Neural progenitor cell (in vitro differentiated cells): ENCODE data around the gene SLC4A9. TPM values are rescaled to one million over a fixed set of nuclear protein-coding genes. Genes with fewer than 3 reads are reported as not detected.

Experiments
- DNase-seq: peaks from one replicate; pipeline ENCODE4 v3.0.0-alpha.2; 2016; ENCODE audit warnings: low spot score
- H2AFZ ChIP-seq: fragments of 200-600 bp; sonication (generic); replicated peaks from 2 replicates; pipeline ENCODE4 v1.6.1; 2016; ENCODE audit warnings: antibody characterized with exemption
- H3F3A ChIP-seq: fragments of 200-600 bp; sonication (generic); 2 replicates; pipeline ENCODE4 v1.6.1; 2016; ENCODE audit warnings: antibody characterized with exemption, low read depth
- H3K27ac ChIP-seq: fragments of 200-600 bp; sonication (generic); 2 replicates; pipeline ENCODE4 v1.5.1; 2016; ENCODE audit warnings: mild to moderate bottlenecking
- H3K27me3 ChIP-seq: fragments of 200-600 bp; sonication (generic); 2 replicates; pipeline ENCODE4 v1.6.1; 2016; ENCODE audit warnings: mild to moderate bottlenecking, moderate library complexity
- H3K36me3 ChIP-seq: fragments of 200-600 bp; sonication (generic); 2 replicates; pipeline ENCODE4 v1.5.1; 2016
- H3K4me1 ChIP-seq: fragments of 200-600 bp; sonication (generic); 2 replicates; pipeline ENCODE4 v1.6.1; 2016; ENCODE audit warnings: mixed run types
- H3K4me2 ChIP-seq: fragments of 200-600 bp; sonication (generic); 2 replicates; pipeline ENCODE4 v1.6.1; 2016
- H3K4me3 ChIP-seq: fragments of 200-600 bp; sonication (generic); 2 replicates; pipeline ENCODE4 v1.5.1; 2016
- H3K79me2 ChIP-seq: fragments of 200-600 bp; sonication (generic); 2 replicates; pipeline ENCODE4 v1.6.1; 2016; ENCODE audit warnings: low read depth
- H3K9ac ChIP-seq: fragments of 200-600 bp; sonication (generic); 2 replicates; pipeline ENCODE4 v1.6.1; 2016
- H3K9me3 ChIP-seq: fragments of 200-600 bp; sonication (generic); 2 replicates; pipeline ENCODE4 v1.5.1; 2016; ENCODE audit warnings: low read depth
- H4K20me1 ChIP-seq: fragments of 200-600 bp; sonication (generic); 2 replicates; pipeline ENCODE4 v1.6.1; 2016; ENCODE audit warnings: low read depth
- H3K27ac Mint-ChIP-seq: 3 replicates; pipeline ENCODE4 v1.8.0; 2021; ENCODE audit warnings: mixed read lengths
- H3K27me3 Mint-ChIP-seq: 2 replicates; pipeline ENCODE4 v1.8.0; 2022; ENCODE audit warnings: low read depth, mild to moderate bottlenecking, inconsistent platforms, moderate library complexity, mixed read lengths; ENCODE audit not compliant: insufficient read depth
- H3K36me3 Mint-ChIP-seq: 3 replicates; pipeline ENCODE4 v1.8.0; 2021; ENCODE audit warnings: mixed read lengths
- H3K4me1 Mint-ChIP-seq: 3 replicates; pipeline ENCODE4 v1.8.0; 2021; ENCODE audit warnings: mixed read lengths
- H3K4me3 Mint-ChIP-seq: 3 replicates; pipeline ENCODE4 v1.8.0; 2021; ENCODE audit warnings: mild to moderate bottlenecking, moderate library complexity, mixed read lengths
- H3K9me3 Mint-ChIP-seq: 3 replicates; pipeline ENCODE4 v1.8.0; 2020; ENCODE audit warnings: mixed read lengths
- CTCF ChIP-seq: fragments of 200-600 bp; sonication (generic); IDR thresholded peaks from 2 replicates; pipeline ENCODE4 v1.5.1; 2017; ENCODE audit warnings: antibody characterized with exemption, mild to moderate bottlenecking
- EZH2 ChIP-seq: fragments of 200-600 bp; sonication (generic); IDR thresholded peaks from 2 replicates; pipeline ENCODE4 v1.6.1; 2017; ENCODE audit warnings: antibody characterized with exemption, mild to moderate bottlenecking, moderate library complexity
- EZH2phosphoT487 ChIP-seq: fragments of 200-600 bp; sonication (generic); IDR thresholded peaks from 2 replicates; pipeline ENCODE4 v1.6.1; 2017; ENCODE audit warnings: antibody characterized with exemption
- total RNA-seq: library from RNA; depleted of rRNA; stranded (reverse); fragments of >200 nt; gene quantifications from 2 replicates; pipeline ENCODE4 v1.2.3, GENCODE V29; 2015; ENCODE audit warnings: low replicate concordance

The SLC4A9 gene
- total RNA-seq, 1 donor from 2014 or later: not detected

GRCh38 chr5:140325486-140325885 lies 34.5 kb upstream of the SLC4A9 start:
- Histone ChIP-seq H3K4me1 (peaks cover 19% of the 10 kb centered on the region), H3K9me3 (no peaks in the 10 kb centered on the region), H3K27ac (no peak overlapping the region), H3K4me3 (no peak overlapping the region), H3K79me2 (no peaks in the 10 kb centered on the region), H3K27me3 (no peaks in the 10 kb centered on the region), H2AFZ (no peak overlapping the region), H3K36me3 (no peaks in the 10 kb centered on the region), H3K4me2 (no peak overlapping the region), H4K20me1 (no peaks in the 10 kb centered on the region), H3K9ac (no peak overlapping the region), H3F3A (no peaks in the 10 kb centered on the region)
- Mint-ChIP-seq H3K4me1 (peaks cover 53% of the 10 kb centered on the region), H3K9me3 (peaks cover 4% of the 10 kb centered on the region), H3K36me3 (no peaks in the 10 kb centered on the region), H3K27me3 (peaks cover 5% of the 10 kb centered on the region), H3K4me3 (no peak overlapping the region), H3K27ac (no peak overlapping the region)
- no peak for TF ChIP-seq CTCF
- no peak for TF ChIP-seq EZH2phosphoT487
- no peak for TF ChIP-seq EZH2
- DNase-seq: no peak

GRCh38 chr5:140327589-140327988 lies 32.4 kb upstream of the SLC4A9 start:
- Histone ChIP-seq H3K4me1 (peaks cover 19% of the 10 kb centered on the region), H3K79me2 (no peaks in the 10 kb centered on the region), H3K36me3 (no peaks in the 10 kb centered on the region), H3K4me3 (peak overlapping the region; percentile 1), H3K27me3 (no peaks in the 10 kb centered on the region), H3K9me3 (no peaks in the 10 kb centered on the region), H2AFZ (peak overlapping the region; percentile 8), H4K20me1 (no peaks in the 10 kb centered on the region), H3F3A (no peaks in the 10 kb centered on the region), H3K4me2 (peak overlapping the region; percentile 15), H3K27ac (peak overlapping the region; percentile 6), H3K9ac (no peak overlapping the region)
- H3K4me3 Mint-ChIP-seq: no peak overlapping the region
- peaks cover 48% of the 10 kb centered on the region for H3K4me1 Mint-ChIP-seq
- H3K27ac Mint-ChIP-seq: peak overlapping the region; percentile 89
- H3K36me3 Mint-ChIP-seq: no peaks in the 10 kb centered on the region
- peaks cover 5% of the 10 kb centered on the region for H3K27me3 Mint-ChIP-seq
- peak; percentile 72 for DNase-seq
- TF ChIP-seq EZH2phosphoT487: no peak
- no peaks in the 10 kb centered on the region for H3K9me3 Mint-ChIP-seq

- Histone ChIP-seq H3K79me2 (no peaks in the 10 kb centered on the region), H3F3A (no peaks in the 10 kb centered on the region), H3K27ac (peak overlapping the region; percentile 6), H3K9me3 (no peaks in the 10 kb centered on the region), H3K4me2 (peak overlapping the region; percentile 15), H3K36me3 (no peaks in the 10 kb centered on the region), H3K4me1 (peaks cover 19% of the 10 kb centered on the region), H3K27me3 (no peaks in the 10 kb centered on the region), H3K4me3 (no peak overlapping the region), H2AFZ (peak overlapping the region; percentile 78), H4K20me1 (no peaks in the 10 kb centered on the region), H3K9ac (no peak overlapping the region)
- no peak for DNase-seq
- H3K9me3 Mint-ChIP-seq: no peaks in the 10 kb centered on the region
- peak overlapping the region; percentile 89 for H3K27ac Mint-ChIP-seq
- TF ChIP-seq CTCF (no peak), EZH2phosphoT487 (no peak), EZH2 (no peak)
- H3K4me1 Mint-ChIP-seq: peaks cover 42% of the 10 kb centered on the region
- H3K4me3 Mint-ChIP-seq: no peak overlapping the region
- no peaks in the 10 kb centered on the region for H3K36me3 Mint-ChIP-seq
- peaks cover 5% of the 10 kb centered on the region for H3K27me3 Mint-ChIP-seq
Observed at GRCh38 chr5:140328036-140328764, 31.8 kb upstream of the SLC4A9 start.
